Measurements from ENCODE around the gene PROZ.

DNA sequence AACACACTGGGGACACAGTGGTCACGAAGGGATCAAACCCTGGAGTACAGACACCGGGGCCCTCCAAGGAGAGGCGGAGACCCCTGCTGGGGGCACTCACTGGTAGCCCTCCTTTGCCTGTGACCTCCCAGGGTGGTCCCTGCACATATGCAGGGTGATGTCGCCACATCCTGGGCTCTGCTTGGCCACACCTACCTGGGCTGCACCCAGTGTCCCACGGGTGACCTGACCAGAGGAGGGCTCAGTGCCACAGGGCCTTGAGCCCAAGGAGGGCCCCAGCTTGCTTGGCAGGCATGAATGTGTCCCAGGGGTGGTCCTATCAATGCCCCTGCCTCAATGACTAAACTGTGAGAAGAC, 45.9 kb downstream of the PROZ start:
- TF ChIP-seq POLR2A (IDR thresholded peaks at IDR 0.05; ENCODE audit: low read length), result no peak
- TF ChIP-seq GATA1 (IDR thresholded peaks at IDR 0.05; ENCODE audit: low read depth, low read length), result no peak
